ENCODE results near the gene KLHDC7A. TPM values are rescaled to one million over a fixed set of nuclear protein-coding genes. Genes with fewer than 3 reads are reported as not detected.

The KLHDC7A gene
- total RNA-seq, 1 experiment from 2014 or later, result not detected

- POLR2A ChIA-PET (ENCODE audit: low non-redundant PET), result interaction anchor here (0.6 to 0.7 kb wide), 2 partner anchors 10 to 97 kb away, joined by 3 to 5 read pairs; no protein-coding TSS in a partner anchor
- BruUV-seq (replicated peaks), result no TSS peak
- no peak overlapping the region for H3K27ac ChIP-seq (ENCODE audit: low read depth, low read length, poor library complexity, severe bottlenecking)
- no peaks in the 10 kb centered on the region for H3K36me3 ChIP-seq (ENCODE audit: insufficient read depth, low read length, poor library complexity, severe bottlenecking)
- no peaks in the 10 kb centered on the region for H3K4me1 ChIP-seq (ENCODE audit: insufficient read depth, low read length, poor library complexity, severe bottlenecking)
- DNase-seq (ENCODE audit: low spot score), result no peak
- CTCF ChIA-PET, result interaction anchor here (0.6 kb wide), 1 partner anchor 13 kb away, joined by 3 read pairs; no protein-coding TSS in a partner anchor
- no peak overlapping the region for H3K4me3 ChIP-seq (ENCODE audit: low read depth, low read length, poor library complexity, severe bottlenecking)
- intact Hi-C loops (cut with micrococcal nuclease; ENCODE audit: unreplicated experiment), result no loop called here
- H3K27me3 ChIP-seq (replicated peaks; ENCODE audit: insufficient read depth, low read depth, low read length, poor library complexity), result no peaks in the 10 kb centered on the region
- H3K9me3 ChIP-seq (ENCODE audit: low read depth, low read length, poor library complexity, severe bottlenecking), result no peaks in the 10 kb centered on the region
- TF ChIP-seq EZH2 (IDR thresholded peaks at IDR 0.05; ENCODE audit: borderline replicate concordance, low read depth, low read length, poor library complexity, severe bottlenecking) (no peak), CTCF (conservative IDR thresholded peaks at IDR 0.05; ENCODE audit: low read depth, low read length) (no peak)
Measured at GRCh38 chr1:18475234-18475905, 5.4 kb upstream of the KLHDC7A start.

GRCh38 chr1:18479454-18479853 is 1.3 kb upstream of the KLHDC7A start:
- TF ChIP-seq CTCF (conservative IDR thresholded peaks at IDR 0.05; ENCODE audit: low read depth, low read length) (no peak), EZH2 (IDR thresholded peaks at IDR 0.05; ENCODE audit: borderline replicate concordance, low read depth, low read length, poor library complexity, severe bottlenecking) (no peak)
- no peak overlapping the region for H3K4me3 ChIP-seq (ENCODE audit: low read depth, low read length, poor library complexity, severe bottlenecking)
- no peak overlapping the region for H3K27ac ChIP-seq (ENCODE audit: low read depth, low read length, poor library complexity, severe bottlenecking)
- H3K4me1 ChIP-seq (ENCODE audit: insufficient read depth, low read length, poor library complexity, severe bottlenecking), result no peaks in the 10 kb centered on the region
- no peaks in the 10 kb centered on the region for H3K36me3 ChIP-seq (ENCODE audit: insufficient read depth, low read length, poor library complexity, severe bottlenecking)
- no peaks in the 10 kb centered on the region for H3K9me3 ChIP-seq (ENCODE audit: low read depth, low read length, poor library complexity, severe bottlenecking)
- CTCF ChIA-PET, result no interaction called here
- no peaks in the 10 kb centered on the region for H3K27me3 ChIP-seq (replicated peaks; ENCODE audit: insufficient read depth, low read depth, low read length, poor library complexity)
- intact Hi-C loops (cut with micrococcal nuclease; ENCODE audit: unreplicated experiment), result no loop called here
- POLR2A ChIA-PET (ENCODE audit: low non-redundant PET), result no interaction called here
- no peak for DNase-seq (ENCODE audit: low spot score)
- BruUV-seq (replicated peaks), result no TSS peak

- Histone ChIP-seq H3K27me3 (replicated peaks; ENCODE audit: insufficient read depth, low read depth, low read length, poor library complexity) (no peaks in the 10 kb centered on the region), H3K9me3 (ENCODE audit: low read depth, low read length, poor library complexity, severe bottlenecking) (no peaks in the 10 kb centered on the region), H3K36me3 (ENCODE audit: insufficient read depth, low read length, poor library complexity, severe bottlenecking) (no peaks in the 10 kb centered on the region), H3K4me1 (ENCODE audit: insufficient read depth, low read length, poor library complexity, severe bottlenecking) (no peaks in the 10 kb centered on the region), H3K27ac (ENCODE audit: low read depth, low read length, poor library complexity, severe bottlenecking) (no peak overlapping the region), H3K4me3 (ENCODE audit: low read depth, low read length, poor library complexity, severe bottlenecking) (no peak overlapping the region)
- intact Hi-C loops (cut with micrococcal nuclease; ENCODE audit: unreplicated experiment), result no loop called here
- CTCF ChIA-PET, result no interaction called here
- POLR2A ChIA-PET (ENCODE audit: low non-redundant PET), result no interaction called here
- no TSS peak for BruUV-seq (replicated peaks)
- DNase-seq (ENCODE audit: low spot score), result no peak
- TF ChIP-seq EZH2 (IDR thresholded peaks at IDR 0.05; ENCODE audit: borderline replicate concordance, low read depth, low read length, poor library complexity, severe bottlenecking), result no peak
- no peak for TF ChIP-seq CTCF (conservative IDR thresholded peaks at IDR 0.05; ENCODE audit: low read depth, low read length)
Measured at GRCh38 chr1:18481190-18481920, 625 bp downstream of the KLHDC7A start.

Data from A673 (cell line).